HG02870 (cell line): ENCODE measurements around the gene ELMO1.

Experiments
- ATAC-seq: cut with Tn5 transposase; IDR thresholded peaks from one replicate; pipeline ENCODE4 v1.9.1; 2021; ENCODE audit warnings: mild to moderate bottlenecking, moderate library complexity; ENCODE audit not compliant: unreplicated experiment

ELMO1 gene

DNA sequence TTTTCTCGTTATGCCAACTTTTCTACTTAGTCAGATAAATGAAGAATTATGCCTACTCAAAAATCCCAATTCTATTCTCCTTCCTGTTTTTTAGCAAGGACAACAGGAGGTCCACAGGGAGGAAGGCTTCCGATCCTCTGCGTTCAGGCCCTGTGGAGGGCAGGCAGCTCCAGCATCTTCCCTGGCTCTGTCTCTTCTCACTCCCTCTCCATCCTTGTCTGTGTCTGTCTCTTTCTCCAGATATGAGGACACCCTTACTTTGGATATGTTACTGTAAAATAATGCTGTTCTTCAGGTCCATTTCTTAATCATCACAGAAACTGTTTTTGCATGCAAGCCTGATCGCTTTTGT lies 166.6 kb downstream of the ELMO1 start:
- no peak for ATAC-seq

DNA sequence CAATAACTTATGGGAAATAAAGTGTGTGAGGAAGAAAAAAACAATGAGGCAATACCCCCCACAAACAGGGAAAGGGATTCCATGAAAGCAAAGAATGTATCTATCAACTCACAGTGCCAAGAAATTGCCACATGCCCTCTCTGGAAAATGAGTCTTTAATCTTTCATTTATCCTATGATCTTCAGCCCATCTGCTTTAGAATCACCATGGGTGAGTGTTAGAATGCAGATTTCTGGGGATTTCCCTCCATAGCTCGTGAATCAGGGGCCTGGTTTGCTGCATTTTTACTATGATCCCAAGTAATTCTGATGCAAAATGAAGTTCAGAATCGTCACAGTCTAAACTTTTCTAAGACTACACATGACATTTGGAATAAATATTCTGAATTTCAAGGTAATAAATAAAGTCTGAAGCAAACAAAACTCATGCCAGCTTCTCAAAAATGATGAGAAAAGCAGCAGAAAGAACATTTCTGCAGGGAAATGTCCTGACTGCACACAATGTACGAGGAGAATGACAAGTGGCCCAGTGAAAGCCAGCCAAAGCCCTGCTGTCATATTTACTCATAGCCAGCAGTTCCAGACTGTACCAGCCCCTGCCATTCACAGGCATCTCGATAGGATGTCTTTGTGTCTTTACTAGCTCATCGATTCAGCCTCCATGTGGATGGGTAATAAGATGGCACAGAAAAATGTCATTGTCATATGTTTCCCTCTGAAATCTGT lies 167.1 kb downstream of the ELMO1 start:
- no peak for ATAC-seq

DNA sequence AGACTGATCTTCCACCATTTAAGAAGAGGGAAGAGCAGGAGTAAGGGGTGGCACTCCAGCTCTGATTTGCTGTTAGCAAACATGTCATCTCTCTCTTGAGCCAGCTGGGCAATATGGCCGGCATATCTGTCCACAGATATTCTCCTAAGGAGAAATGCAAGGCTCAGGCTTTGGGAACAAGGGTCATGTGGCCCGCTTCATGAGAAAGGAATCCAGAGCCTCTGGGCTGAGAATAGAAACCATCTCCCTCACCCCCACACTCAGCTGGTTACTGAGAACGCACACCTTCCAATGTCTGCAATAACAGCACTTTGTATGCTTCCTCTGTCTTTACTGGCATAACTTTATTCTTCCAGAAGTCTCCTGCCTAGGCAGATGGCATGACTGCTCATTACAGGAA lies 171.2 kb downstream of the ELMO1 start:
- ATAC-seq, result no peak

DNA sequence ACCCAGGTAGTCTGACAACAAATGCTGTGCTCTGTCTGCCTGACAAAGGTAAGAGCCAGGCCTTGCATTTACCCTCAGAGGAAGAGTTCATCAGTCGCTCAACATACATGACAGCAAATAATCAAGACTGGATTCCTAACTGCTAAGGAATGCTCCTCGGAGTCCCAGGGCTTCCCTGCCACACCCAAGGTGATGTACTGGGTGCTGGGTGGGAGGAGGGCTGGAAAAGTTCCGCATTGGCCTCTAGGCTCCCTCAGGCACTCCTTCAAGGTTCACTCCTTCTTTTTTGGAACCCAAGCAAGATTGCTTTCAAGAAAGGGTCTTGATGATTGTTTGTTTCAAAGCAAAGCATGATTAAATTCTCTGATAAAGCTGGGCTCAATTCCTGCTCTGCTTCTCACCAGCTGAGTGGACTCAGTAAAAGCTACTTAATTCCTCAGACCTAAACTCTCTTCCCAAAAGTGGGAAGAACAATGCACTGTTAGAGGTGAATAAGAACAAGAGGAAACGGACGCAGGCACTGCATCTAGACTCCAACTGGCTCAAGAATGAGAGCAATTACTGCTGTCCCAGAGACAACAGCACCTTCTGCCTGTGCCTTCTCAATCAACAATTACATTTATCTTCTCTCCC lies 173.5 kb downstream of the ELMO1 start:
- no peak for ATAC-seq

DNA sequence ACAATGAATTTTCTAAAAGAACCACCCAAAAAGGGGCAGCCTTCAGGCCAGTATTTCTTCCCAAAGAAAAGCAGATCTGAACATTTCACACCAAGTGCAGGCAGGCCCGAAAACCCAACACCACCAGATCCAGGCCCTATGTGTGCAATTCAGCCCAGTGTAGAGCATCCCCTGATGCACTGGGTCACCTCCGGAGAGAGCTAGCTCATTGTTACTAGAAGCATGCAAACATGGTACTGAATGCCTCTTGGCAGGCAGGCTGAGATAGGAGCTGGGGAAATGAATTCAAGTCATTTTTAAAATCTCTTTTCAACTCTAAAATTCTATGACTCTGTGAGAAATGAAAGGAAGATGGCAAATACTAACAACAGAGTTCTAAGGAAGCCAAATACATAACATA lies 174.8 kb downstream of the ELMO1 start:
- ATAC-seq, result no peak

DNA sequence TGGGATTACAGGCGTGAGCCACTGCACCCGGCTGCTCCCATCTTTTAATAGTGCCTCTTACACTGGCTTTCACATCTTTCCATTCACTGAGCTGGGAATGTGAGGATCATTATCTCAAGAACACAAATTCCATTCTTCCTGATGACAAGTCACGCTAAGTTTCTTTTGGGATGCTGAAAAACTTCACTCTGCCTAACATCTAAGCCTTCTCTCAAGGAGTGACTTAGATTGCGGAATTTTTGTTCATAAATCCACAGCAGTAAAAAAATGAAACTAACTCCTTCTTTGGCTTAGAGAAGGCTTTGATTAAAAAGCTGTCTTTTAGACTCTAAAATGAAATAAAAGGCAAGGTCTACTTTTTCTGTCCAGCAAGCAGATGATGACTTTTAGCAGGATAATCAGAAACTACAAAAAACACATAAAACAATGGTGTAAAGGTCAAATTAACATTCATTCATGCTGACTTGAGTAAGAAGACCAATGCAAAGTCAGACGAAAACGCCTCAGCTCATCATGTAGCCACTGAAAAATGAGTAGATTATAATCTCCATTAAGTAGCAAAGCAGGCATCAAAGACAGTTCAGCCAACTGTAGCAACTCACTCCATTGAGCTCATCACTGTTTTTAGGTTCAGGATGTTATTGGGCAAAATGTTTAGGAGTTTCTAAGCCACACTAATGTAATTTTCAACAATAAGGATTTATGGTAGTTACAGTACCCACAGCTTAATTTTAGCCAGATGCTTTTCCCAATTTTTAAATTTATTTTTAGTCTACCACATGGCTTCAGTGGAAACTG lies 178.8 kb downstream of the ELMO1 start:
- no peak for ATAC-seq

DNA sequence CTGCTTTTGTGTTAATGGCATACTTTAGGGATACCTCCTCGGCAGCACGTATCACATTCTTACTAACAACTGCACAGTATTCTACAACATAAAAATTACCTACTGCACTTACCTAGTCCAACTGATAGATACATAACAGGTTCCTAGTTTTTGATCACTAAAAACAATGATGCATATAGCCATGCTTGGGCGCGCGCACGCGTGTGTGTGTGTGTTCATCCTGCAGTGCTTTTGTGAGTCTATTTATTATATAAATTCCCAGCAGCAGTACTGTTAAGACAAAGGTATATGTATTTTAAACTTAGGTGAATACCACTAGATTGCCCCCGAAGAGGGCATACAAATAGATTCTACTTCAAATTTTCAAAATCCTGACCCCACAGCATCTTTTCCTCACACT lies 181.4 kb downstream of the ELMO1 start:
- ATAC-seq, result no peak

DNA sequence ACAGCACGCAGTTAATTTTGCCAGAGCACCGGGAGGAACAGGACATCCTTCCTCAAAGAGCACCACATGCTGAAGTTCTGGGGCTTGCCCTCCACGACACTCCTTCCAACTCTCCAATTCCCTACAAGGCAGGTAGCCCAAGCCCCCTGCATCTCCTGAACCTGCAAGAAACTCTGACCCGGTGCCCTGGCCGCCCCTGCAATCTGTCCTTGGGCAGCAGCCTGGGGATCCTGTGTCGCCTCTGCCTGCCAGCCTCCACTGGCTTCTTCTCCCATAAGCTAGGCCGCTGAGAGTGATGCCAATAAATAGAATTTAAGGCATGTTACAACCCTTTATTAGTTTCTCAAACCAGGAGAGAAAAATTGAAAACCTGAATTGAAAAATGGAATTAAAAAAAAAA lies 182.8 kb downstream of the ELMO1 start:
- no peak for ATAC-seq

DNA sequence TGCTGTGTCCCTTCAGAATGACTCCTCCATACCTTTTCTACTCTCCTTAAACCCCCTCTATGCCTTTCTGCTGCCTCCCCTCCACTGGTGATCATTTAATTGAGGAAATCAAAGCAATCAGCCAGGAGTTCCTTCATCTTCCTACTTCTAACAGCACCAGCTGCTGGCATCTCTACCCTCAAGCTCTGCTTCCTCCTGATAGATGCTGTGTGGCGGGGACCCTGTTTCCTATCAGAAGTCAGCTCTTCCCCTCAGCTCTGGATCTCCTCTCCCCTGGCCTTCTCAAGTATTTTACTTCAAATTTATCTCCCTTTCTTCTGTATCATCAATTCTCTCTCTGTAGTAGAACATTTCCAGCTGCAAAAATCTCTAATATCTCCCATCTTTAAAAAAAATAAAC lies 183.7 kb downstream of the ELMO1 start:
- ATAC-seq, result no peak

DNA sequence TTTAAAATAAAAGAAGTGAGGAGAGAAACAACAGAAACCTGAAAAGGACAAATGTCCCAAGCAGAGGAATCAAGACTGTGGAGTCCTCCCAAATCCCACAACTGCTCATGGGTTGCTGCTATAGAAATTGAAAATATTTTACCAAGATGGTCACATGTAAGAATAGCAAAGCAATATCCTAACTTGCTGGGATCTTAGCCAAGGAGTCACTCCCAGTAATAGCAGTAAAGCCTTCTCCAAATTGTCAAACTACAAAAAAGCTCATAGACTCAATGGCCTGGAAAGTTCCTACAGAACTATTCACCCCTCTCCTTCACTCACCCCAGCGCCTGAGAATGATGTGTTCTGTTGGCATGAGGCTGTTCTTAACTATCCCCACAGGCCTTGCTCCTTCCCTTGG lies 186.5 kb downstream of the ELMO1 start:
- ATAC-seq, result no peak

DNA sequence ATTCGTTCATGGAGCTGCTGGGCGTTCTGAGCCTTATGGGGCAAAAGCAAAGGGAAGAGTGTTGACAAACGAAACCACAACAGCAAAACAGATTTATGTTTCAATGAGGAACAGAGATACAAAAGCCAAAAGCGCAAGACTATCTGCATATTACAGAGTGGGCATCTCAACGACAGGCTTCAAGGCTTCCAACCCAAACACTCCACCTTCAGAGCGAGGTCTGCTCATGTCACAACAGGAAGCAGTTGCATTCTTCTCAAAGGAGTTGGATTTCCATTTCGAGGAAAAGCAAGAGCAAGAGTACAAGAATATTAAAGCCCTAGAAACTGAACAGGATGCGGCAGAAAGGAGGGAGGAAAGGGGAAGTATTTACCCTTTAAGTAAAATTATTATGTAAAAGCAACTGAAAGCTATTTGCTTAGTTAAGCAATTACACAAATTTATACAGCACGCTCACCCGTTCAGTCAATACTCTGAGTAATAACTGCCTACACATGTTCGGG lies 189.3 kb downstream of the ELMO1 start:
- ATAC-seq, result peak; percentile 54

DNA sequence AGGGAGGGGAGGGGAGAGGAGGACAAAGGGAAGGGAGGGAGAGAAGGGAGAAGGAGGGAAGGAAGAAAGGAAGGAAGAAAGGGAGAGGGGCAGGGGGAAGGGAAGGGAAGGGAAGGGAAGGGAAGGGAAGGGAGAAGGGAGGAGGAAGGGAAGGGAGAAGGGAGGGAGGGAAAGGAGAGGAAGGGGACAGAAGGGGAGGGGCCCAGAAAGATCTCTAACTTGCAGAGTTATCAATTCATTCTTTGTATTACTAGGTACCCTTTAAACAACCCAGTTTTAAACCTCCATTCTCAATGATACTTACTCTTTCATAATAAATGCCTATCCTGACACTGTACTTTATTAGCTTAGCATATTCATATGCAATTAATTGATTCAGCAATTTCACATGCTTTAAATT lies 192.0 kb downstream of the ELMO1 start:
- ATAC-seq, result no peak

DNA sequence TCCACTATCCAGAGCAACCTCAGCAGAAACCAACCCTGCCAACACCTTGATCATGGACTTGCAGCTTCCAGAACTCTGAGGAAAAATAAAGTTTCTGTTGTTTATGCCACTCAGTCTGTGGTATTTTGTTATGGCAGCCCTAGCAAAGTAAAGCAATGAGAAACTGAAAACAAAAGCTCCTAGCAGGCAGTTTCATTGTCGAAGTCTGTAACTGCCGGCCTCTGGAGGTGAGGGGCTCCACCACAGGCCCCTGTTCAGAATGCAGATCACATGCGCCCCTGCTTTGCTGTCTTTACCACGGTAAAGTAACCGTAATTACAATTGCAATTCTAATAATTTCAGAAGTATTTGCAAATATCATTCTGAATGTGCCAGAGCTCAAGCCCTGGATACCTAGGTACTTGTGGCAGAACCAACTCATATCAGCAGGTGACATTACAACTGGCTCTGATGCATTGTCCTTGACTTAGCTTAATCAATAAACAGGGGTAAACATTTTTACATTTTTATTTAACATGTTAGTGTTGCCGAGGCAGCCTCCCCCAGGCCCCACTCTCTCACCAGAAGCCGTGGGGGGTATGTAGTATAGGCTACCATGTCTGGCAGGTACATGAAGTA lies 193.2 kb downstream of the ELMO1 start:
- ATAC-seq, result no peak

DNA sequence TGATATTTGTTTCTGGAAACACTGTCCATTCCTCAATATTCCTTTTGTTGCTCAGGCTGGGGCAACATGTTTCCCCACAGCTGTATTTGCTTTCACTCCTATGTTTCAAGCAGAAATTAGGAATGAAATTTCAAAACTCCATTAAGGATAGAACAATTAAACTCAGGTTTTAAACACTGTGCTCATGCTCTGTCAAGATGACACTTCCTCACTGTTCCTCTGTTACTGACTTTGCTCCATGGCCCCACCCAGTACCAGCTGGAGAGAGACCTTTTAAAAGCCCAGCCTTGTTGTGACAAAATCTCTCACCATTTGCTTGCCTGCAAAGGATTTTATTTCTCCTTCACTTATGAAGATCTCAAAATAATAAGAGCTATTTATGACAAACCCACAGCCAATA lies 197.4 kb downstream of the ELMO1 start:
- ATAC-seq, result no peak

DNA sequence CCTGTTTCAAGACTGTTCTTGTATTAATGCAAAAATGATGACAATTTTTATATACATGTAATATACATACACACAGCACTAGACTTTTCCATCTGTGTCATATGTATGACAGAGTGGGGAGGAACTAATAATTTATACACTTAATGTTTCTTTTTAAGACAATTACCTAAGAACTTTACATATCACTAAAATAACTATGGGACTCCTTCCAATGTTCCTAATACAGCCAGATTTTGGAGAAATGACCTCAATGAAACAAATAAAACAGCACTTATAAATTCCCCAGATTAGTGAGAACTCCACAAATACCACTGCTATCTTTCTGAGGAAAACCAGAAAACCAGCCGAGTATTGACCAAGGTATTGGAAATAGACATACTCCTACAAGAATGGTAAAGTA lies 199.4 kb downstream of the ELMO1 start:
- ATAC-seq, result no peak

DNA sequence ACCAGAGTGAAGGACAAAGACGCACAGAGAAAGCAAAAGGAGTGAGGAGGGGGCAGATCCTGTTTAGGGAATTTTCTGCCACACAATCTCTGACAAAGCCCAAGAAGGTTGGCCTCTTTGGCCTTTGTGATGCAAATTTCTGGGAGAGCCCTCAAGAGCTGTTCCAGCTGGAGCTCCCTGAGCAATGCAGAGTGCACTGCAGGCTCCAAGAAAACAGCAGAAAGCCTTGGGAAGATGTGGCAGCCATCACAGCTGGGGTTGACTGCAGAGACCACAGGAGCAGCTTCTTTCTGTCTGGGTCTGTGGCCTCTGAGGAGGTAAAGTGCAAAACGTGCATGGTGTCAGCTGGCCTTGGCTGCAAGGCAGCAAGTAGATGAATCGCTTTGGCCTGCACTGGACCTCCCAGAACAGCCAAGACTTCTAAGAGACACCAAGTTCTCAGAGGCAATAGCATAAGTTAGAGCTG lies 200.2 kb downstream of the ELMO1 start:
- no peak for ATAC-seq

DNA sequence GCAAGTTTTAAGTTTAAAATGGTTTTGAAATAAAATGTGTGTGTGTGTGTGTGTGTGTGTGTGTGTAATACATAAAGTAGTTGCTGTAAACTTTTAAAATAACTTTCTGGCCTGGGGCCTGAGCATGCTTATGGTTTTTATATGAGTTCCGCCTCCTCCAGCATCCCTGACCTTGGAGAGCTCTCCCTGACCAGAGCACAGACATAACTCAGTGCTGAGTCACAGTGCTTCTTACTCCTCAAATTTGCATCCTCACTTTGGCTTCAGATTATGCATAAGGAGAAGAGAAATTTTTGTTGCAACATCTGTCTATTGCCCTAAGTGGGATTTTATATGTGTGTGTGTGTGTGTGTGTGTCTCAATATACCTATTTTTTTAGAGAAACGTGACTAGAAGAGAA lies 200.8 kb downstream of the ELMO1 start:
- ATAC-seq, result no peak

DNA sequence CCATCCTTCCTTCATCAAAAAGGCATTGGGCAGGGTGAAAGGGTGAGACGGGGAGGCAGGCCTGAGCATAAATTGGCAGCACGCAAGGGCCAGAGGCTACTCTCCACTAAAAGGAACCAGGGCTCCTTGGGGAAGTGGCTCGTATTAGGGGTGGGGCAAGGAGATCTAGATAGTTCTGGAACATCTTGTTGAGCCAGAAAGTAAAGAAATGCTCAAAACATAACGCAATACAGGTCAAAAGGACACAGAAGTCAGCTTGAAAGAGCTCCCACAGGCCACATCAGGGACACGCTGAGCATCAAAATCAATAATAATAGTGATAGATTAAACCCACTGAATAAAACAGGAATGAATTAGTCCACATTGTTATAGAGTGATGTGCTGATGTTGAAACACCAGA lies 203.1 kb downstream of the ELMO1 start:
- no peak for ATAC-seq

DNA sequence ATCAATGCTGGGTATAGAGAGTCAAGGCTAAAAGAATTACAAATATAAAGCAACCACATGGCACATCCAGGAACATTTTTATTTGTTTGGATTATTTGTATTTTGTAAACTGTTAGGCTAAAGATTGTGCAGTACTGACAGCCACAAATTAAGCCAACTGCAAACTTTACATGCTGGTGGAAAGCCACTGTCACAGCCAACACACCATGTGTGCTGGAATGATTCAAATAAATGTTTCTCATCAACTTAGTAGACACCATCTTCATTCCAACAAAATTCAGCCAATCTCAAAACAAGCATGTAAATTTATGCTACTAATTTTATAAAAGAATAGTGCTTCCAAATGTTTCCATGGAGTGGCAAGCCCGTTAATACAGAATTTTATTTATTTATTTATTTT lies 211.8 kb downstream of the ELMO1 start:
- ATAC-seq, result no peak

DNA sequence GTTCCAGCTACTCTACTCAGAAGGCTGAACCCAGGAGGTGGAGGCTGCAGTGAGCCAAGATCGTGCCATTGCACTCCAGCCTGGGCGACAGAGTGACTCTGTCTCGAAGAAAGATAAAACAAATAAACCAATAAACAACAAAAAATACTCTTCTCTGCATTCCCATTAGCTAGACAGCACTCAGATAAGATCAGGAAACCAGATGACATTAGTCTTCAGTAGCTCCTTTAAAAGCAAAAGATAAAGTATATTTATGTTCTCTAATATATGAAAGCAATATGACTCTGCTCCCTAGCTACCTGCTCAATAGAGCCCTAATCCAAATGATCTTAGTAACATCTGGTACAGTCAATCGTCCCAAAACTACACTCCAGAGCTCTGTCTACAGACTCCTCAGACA lies 212.9 kb downstream of the ELMO1 start:
- no peak for ATAC-seq

DNA sequence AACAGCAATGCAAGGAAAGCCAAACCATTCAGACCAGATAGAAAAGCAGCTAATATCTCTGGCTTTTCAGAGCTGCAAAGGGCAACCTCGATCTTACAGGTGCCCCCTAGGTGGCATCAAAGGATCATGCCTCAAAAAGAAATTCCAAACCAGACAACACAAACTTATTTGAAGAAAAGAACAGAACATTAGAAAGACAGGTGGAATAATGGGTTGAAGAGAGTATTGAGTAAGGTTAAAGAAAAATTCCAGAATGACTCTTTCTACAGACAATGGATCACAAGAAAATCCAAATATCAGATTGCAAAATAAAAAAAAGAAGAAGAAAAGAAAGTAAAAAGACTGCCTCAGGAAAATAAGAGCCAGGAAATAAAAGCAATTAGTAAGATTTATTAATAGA lies 213.7 kb downstream of the ELMO1 start:
- ATAC-seq, result no peak
